HUES6 (cell line): Measurements from ENCODE around the gene HOOK1.

Source experiments
- H3K27ac ChIP-seq: 2 replicates; pipeline ENCODE4 v1.7.0; 2013; ENCODE audit warnings: low read depth, mild to moderate bottlenecking, low read length, inconsistent platforms
- H3K27me3 ChIP-seq: 2 replicates; pipeline ENCODE4 v1.6.1; 2013; ENCODE audit warnings: low read length; ENCODE audit not compliant: control insufficient read depth, insufficient read depth
- H3K36me3 ChIP-seq: 2 replicates; pipeline ENCODE4 v1.6.1; 2013; ENCODE audit warnings: low read length; ENCODE audit not compliant: control insufficient read depth, insufficient read depth
- H3K4me1 ChIP-seq: 2 replicates; pipeline ENCODE4 v1.6.1; 2013; ENCODE audit warnings: low read length; ENCODE audit not compliant: control insufficient read depth, insufficient read depth
- H3K4me3 ChIP-seq: 2 replicates; pipeline ENCODE4 v1.5.1; 2013; ENCODE audit warnings: low read depth, low read length
- H3K9ac ChIP-seq: one replicate; pipeline ENCODE4 v1.6.1; 2013; ENCODE audit warnings: mild to moderate bottlenecking, low read length
- H3K9me3 ChIP-seq: 2 replicates; pipeline ENCODE4 v1.6.1; 2013; ENCODE audit warnings: low read depth, low read length; ENCODE audit not compliant: control insufficient read depth, insufficient read depth

The HOOK1 gene

GRCh38 chr1:59856725-59857338 is 42.1 kb downstream of the HOOK1 start:
- Histone ChIP-seq H3K36me3 (peaks cover 6% of the 10 kb centered on the region; the same call in 1 of the 2 replicates), H3K9ac (no peak overlapping the region), H3K27ac (no peak overlapping the region), H3K27me3 (no peaks in the 10 kb centered on the region), H3K4me1 (no peaks in the 10 kb centered on the region), H3K4me3 (no peak overlapping the region), H3K9me3 (no peaks in the 10 kb centered on the region)

- no peaks in the 10 kb centered on the region for H3K9me3 ChIP-seq
- H3K4me1 ChIP-seq: no peaks in the 10 kb centered on the region
- H3K27me3 ChIP-seq: no peaks in the 10 kb centered on the region
- no peak overlapping the region for H3K27ac ChIP-seq
- H3K9ac ChIP-seq: no peak overlapping the region
- peaks cover 9% of the 10 kb centered on the region; the same call in 1 of the 2 replicates for H3K36me3 ChIP-seq
- no peak overlapping the region for H3K4me3 ChIP-seq
These were observed 43.1 kb downstream of the HOOK1 start for GRCh38 chr1:59857679-59858354.

DNA sequence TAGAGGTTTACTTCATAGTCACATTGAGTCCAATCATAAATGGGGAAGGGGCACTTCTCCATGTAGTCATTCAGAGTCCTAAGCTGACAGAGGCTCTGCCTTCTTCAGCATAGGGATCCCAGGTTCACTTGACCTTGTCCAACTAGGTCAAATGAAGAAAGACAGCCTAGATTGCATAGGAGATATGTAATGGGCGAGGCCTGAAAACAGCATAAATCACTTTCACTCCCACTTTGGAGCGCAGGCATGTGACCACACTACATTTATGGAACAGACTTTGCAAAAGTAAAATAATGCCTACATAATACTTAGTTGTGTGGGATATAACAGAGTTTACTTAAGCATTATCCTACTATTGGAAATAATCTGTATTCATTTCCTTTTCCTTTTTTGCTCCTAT is 51.7 kb downstream of the HOOK1 start:
- Histone ChIP-seq H3K4me3 (no peak overlapping the region), H3K27me3 (no peaks in the 10 kb centered on the region), H3K27ac (no peak overlapping the region), H3K9me3 (no peaks in the 10 kb centered on the region), H3K36me3 (peaks cover 42% of the 10 kb centered on the region), H3K9ac (no peak overlapping the region), H3K4me1 (no peaks in the 10 kb centered on the region)

DNA sequence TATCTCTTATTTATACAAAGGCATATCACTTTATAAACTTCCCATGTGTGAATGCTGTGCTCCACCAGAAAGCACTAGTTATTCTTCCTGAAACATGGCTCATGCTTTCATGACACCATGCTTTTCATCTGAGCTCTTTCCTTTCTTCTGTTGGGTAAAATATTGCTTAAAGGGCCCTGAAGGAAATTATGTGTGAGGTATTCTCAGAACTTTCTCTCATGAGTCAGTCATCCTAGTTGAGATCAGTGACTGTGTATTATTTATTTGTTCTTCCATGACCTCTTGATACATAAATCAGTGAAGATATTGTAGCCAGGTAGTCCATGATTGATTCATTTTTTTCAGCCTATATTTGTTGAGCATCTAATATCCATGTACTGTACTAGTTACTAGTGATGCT is 57.0 kb downstream of the HOOK1 start:
- Histone ChIP-seq H3K9me3 (no peaks in the 10 kb centered on the region), H3K27ac (no peak overlapping the region), H3K4me3 (no peak overlapping the region), H3K36me3 (peaks cover 32% of the 10 kb centered on the region), H3K4me1 (no peaks in the 10 kb centered on the region), H3K27me3 (no peaks in the 10 kb centered on the region), H3K9ac (no peak overlapping the region)

DNA sequence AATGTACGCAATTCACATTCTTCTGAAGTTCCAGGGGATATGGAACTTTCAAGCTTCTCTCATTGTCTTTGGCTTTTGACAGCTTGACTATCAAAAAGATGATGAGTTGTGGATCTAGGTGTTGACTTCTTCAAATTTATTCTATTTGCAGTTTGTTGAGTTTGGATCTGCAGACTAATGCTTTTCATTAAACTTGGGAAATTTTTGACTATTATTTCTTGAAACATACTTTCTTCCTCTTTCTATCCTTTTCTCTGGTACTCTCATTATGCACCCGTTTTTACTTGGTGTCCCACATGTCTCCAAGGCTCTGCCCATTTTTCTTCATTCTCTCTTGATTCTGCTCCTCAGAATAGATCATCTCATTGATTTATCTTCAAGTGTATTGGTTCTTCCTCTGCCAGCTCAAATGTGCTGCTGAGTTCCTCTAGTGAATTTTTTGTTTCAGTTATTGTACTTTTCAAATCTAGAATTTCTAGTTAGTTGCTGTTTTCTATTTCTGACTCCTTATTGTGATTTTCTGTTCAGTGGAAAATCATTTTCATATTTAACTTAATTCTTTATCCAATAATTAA is 62.4 kb downstream of the HOOK1 start:
- Histone ChIP-seq H3K27ac (no peak overlapping the region), H3K4me3 (no peak overlapping the region), H3K4me1 (no peaks in the 10 kb centered on the region), H3K36me3 (peaks cover 7% of the 10 kb centered on the region; the same call in 1 of the 2 replicates), H3K9ac (no peak overlapping the region), H3K9me3 (no peaks in the 10 kb centered on the region), H3K27me3 (no peaks in the 10 kb centered on the region)

DNA sequence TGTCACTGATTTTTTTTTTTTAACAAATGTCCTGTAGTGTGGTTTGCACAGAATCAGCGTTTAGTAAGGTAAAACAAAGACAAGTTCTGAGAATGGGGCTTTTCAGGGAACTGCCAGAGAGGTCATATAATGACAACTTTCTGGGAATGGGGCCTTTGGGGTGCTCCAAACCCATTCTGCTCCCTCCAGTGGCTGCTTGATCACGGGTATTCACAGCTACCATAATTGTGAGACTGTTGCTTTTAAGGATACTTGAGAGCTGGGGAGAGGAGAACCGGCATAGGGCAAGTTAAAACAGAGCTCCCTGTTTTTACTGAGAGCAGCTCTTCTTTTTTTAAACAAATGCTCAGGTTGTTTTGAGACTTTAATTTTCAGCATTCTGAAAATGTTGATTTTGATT is 63.6 kb downstream of the HOOK1 start:
- H3K9ac ChIP-seq: no peak overlapping the region
- no peaks in the 10 kb centered on the region for H3K27me3 ChIP-seq
- no peaks in the 10 kb centered on the region for H3K4me1 ChIP-seq
- H3K27ac ChIP-seq: no peak overlapping the region
- no peaks in the 10 kb centered on the region; the same call in 1 of the 2 replicates for H3K36me3 ChIP-seq
- H3K9me3 ChIP-seq: no peaks in the 10 kb centered on the region
- no peak overlapping the region for H3K4me3 ChIP-seq

DNA sequence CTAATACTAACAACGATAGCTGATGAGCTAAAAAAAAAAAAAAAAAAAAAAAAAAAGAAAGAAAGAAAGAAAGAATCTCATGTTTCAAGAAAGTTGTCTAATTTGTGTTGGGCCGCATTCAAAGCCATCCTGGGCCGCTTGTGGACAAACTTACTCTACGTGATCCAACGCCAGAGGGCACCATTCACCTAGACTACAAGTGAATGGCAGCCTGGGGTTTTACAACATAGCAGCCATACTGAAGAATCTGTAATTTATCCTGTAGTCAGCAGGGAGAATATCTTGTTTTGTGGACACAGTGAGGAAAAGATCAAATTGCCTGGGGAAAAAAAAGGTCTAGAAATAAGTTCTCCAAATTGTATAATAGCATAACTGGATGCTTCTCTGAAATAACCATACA is 64.8 kb downstream of the HOOK1 start:
- Histone ChIP-seq H3K4me1 (no peaks in the 10 kb centered on the region), H3K27ac (no peak overlapping the region), H3K9ac (no peak overlapping the region), H3K4me3 (no peak overlapping the region), H3K9me3 (no peaks in the 10 kb centered on the region), H3K36me3 (no peaks in the 10 kb centered on the region; the same call in 1 of the 2 replicates), H3K27me3 (no peaks in the 10 kb centered on the region)

DNA sequence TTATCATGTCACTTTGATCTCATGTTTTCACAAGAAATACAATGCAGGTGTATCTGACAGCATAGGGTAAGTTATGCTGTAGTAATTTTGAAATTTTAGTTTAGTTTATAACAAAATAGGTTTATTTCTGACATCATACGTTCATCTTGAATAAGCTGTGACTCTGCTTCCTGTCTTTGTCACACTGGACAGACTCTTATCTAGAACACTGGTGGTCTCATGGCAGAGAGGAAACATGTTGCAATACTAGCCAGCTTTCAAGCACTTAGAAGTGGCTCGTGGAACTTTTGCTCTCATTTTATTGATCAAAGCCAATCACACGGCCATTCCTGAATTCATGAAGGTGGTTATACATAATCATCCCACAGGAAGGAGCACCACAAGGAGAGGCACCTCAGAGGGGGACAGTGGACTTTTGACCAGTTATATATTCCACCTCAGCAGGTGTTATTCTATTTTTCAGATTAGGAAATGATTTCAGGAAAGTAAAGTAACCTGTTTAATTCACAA is 65.3 kb downstream of the HOOK1 start:
- Histone ChIP-seq H3K36me3 (no peaks in the 10 kb centered on the region), H3K9ac (no peak overlapping the region), H3K27ac (no peak overlapping the region), H3K27me3 (no peaks in the 10 kb centered on the region), H3K4me1 (no peaks in the 10 kb centered on the region), H3K4me3 (no peak overlapping the region), H3K9me3 (no peaks in the 10 kb centered on the region)

GRCh38 chr1:59880735-59881134 is 66.0 kb downstream of the HOOK1 start:
- no peaks in the 10 kb centered on the region for H3K4me1 ChIP-seq
- no peak overlapping the region for H3K4me3 ChIP-seq
- no peaks in the 10 kb centered on the region for H3K36me3 ChIP-seq
- H3K27me3 ChIP-seq: no peaks in the 10 kb centered on the region
- no peak overlapping the region for H3K27ac ChIP-seq
- H3K9me3 ChIP-seq: no peaks in the 10 kb centered on the region
- H3K9ac ChIP-seq: no peak overlapping the region

- H3K27ac ChIP-seq: no peak overlapping the region
- H3K36me3 ChIP-seq: no peaks in the 10 kb centered on the region
- no peaks in the 10 kb centered on the region for H3K27me3 ChIP-seq
- no peaks in the 10 kb centered on the region for H3K4me1 ChIP-seq
- no peak overlapping the region for H3K9ac ChIP-seq
- peaks cover 26% of the 10 kb centered on the region for H3K9me3 ChIP-seq
- H3K4me3 ChIP-seq: no peak overlapping the region
These were observed 70.5 kb downstream of the HOOK1 start for GRCh38 chr1:59885160-59885832.
